ENCODE results near the gene TRUB2. TPM values are rescaled to one million over a fixed set of nuclear protein-coding genes. Genes with fewer than 3 reads are reported as not detected.
"Not testable (repeated sequence)": the region's sequence is repeated elsewhere in the genome, so short reads cannot be mapped to it uniquely, and the experiment has no call there.

TRUB2 gene
- total RNA-seq, 2 donors from 2014 or later = 14.6 to 27.2 TPM

GRCh38 chr9:128285033-128285784 is 37.0 kb downstream of the TRUB2 start:
- WGBS = 92% methylated on average over 12 of the region's 12 CpGs
- H3K9me3 ChIP-seq = no peaks in the 10 kb centered on the region
- no peak overlapping the region for H3K4me3 ChIP-seq
- TF ChIP-seq POLR2AphosphoS5 (IDR thresholded peaks at IDR 0.05) (no peak), CTCF (IDR thresholded peaks at IDR 0.05) (no peak), POLR2A (IDR thresholded peaks at IDR 0.05) (no peak)
- peaks cover 0 to 3% of the 10 kb centered on the region in 2 donors for H3K36me3 ChIP-seq
- intact Hi-C loops (cut with DNase I) = no loop called here
- no peak overlapping the region for H3K27ac ChIP-seq
- H3K27me3 ChIP-seq (replicated peaks; ENCODE audit: insufficient read depth) = no peaks in the 10 kb centered on the region
- no peak for DNase-seq (ENCODE audit: low spot score)
- no peaks in the 10 kb centered on the region for H3K4me1 ChIP-seq (replicated peaks)

GRCh38 chr9:128282500-128282899 is 39.7 kb downstream of the TRUB2 start:
- Histone ChIP-seq H3K27ac (no peak overlapping the region), H3K4me1 (replicated peaks) (no peaks in the 10 kb centered on the region), H3K4me3 (no peak overlapping the region), H3K27me3 (replicated peaks; ENCODE audit: insufficient read depth) (no peaks in the 10 kb centered on the region), H3K36me3 (no peaks in the 10 kb centered on the region), H3K9me3 (no peaks in the 10 kb centered on the region)
- 95% methylated on average over 6 of the region's 6 CpGs for WGBS
- intact Hi-C loops (cut with DNase I) = no loop called here
- no peak for DNase-seq (ENCODE audit: low spot score)
- TF ChIP-seq POLR2A (IDR thresholded peaks at IDR 0.05) (no peak), POLR2AphosphoS5 (IDR thresholded peaks at IDR 0.05) (no peak), CTCF (IDR thresholded peaks at IDR 0.05) (no peak)

GRCh38 chr9:128280084-128280622 is 42.1 kb downstream of the TRUB2 start:
- 96% methylated on average over 5 of the region's 5 CpGs for WGBS
- peak overlapping the region in 1 of 2 donors; percentile 49 for H3K27ac ChIP-seq
- intact Hi-C loops (cut with DNase I) = no loop called here

GRCh38 chr9:128279088-128280073 is 42.9 kb downstream of the TRUB2 start:
- H3K4me3 ChIP-seq; DNase-seq (ENCODE audit: low spot score); H3K36me3 ChIP-seq; H3K4me1 ChIP-seq (replicated peaks); H3K27me3 ChIP-seq (replicated peaks; ENCODE audit: insufficient read depth); H3K9me3 ChIP-seq: not testable (repeated sequence)
- 70% methylated on average over 22 of the region's 22 CpGs for WGBS
- intact Hi-C loops (cut with DNase I) = loop anchor here (10.0 kb wide), 1 partner anchor 85 kb away; the partner anchor contains the start of gene CIZ1
- peak overlapping the region; percentile 26 to 49 for H3K27ac ChIP-seq

More at GRCh38 chr9:128280084-128280622, 42.1 kb downstream of the TRUB2 start:
- no peak for DNase-seq (ENCODE audit: low spot score)
- Histone ChIP-seq H3K4me1 (replicated peaks) (peaks cover 7% of the 10 kb centered on the region), H3K4me3 (no peak overlapping the region), H3K9me3 (no peaks in the 10 kb centered on the region), H3K36me3 (no peaks in the 10 kb centered on the region), H3K27me3 (replicated peaks; ENCODE audit: insufficient read depth) (no peaks in the 10 kb centered on the region)
- TF ChIP-seq POLR2A (IDR thresholded peaks at IDR 0.05) (no peak), CTCF (IDR thresholded peaks at IDR 0.05) (no peak), POLR2AphosphoS5 (IDR thresholded peaks at IDR 0.05) (no peak)
